Endothelial cell of umbilical vein (primary cell): ENCODE data around the gene POLR3C. TPM values are rescaled to one million over a fixed set of nuclear protein-coding genes. Genes with fewer than 3 reads are reported as not detected.

Experiments used
- BruUV-seq: library from RNA; stranded (reverse); fragments of 400-500 nt; replicated peaks from 2 replicates; lab custom pipeline; 2021; lab: Mats Ljungman, UMichigan
- CTCF ChIA-PET: fragments of 300-600, 350-600 bp; sonication (Branson Sonifier 250); formaldehyde crosslinking; loops from one replicate; lab custom pipeline; 2021; ENCODE audit warnings: antibody characterized with exemption, inconsistent platforms; lab: Charles Lee
- POLR2A ChIA-PET: fragments of 300-600, 350-600 bp; sonication (Branson Sonifier 250); formaldehyde crosslinking; loops from one replicate; lab custom pipeline; 2021; ENCODE audit warnings: antibody characterized with exemption, inconsistent platforms; lab: Charles Lee
- DNase-seq: peaks from one replicate; pipeline ENCODE4 v3.0.0-alpha.2; 2011; ENCODE audit warnings: low read depth, low spot score
- FAIRE-seq: peaks from 2 replicates; lab custom pipeline; 2011; peaks lifted over from hg19 to GRCh38; lab: Jason Lieb, UNC
- H2AFZ ChIP-seq: 2 replicates; pipeline ENCODE4 v1.6.0; 2012; ENCODE audit warnings: low read depth, low read length, control low read depth, inconsistent platforms
- H3K27ac ChIP-seq: 2 replicates; pipeline ENCODE4 v1.5.1; 2011; ENCODE audit warnings: low read depth, mild to moderate bottlenecking, control low read depth, low read length, moderate library complexity; ENCODE audit not compliant: insufficient read depth
- H3K27me3 ChIP-seq, 2 experiments: 2 replicates each; pipeline versions ENCODE4 v1.6.0 to v1.6.1; 2011; ENCODE audit warnings: low read length in 2 of 2, mixed read lengths in 1 of 2; ENCODE audit not compliant: control insufficient read depth in 2 of 2, insufficient read depth in 2 of 2
- H3K36me3 ChIP-seq, 2 experiments: 2 replicates in 1 of 2; 3 replicates in 1 of 2; pipeline ENCODE4 v1.5.1; 2011; ENCODE audit warnings: low read length in 2 of 2, mild to moderate bottlenecking in 1 of 2, moderate library complexity in 1 of 2; ENCODE audit not compliant: control insufficient read depth in 2 of 2, insufficient read depth in 2 of 2; ENCODE audit errors: extremely low read depth in 1 of 2
- H3K4me1 ChIP-seq: 3 replicates; pipeline ENCODE4 v1.5.1; 2011; ENCODE audit warnings: mild to moderate bottlenecking, low read length; ENCODE audit not compliant: control insufficient read depth, insufficient read depth; ENCODE audit errors: extremely low read depth
- H3K4me2 ChIP-seq: 2 replicates; pipeline ENCODE4 v1.6.1; 2011; ENCODE audit warnings: low read length, control low read depth, mixed read lengths; ENCODE audit not compliant: insufficient read depth
- H3K4me3 ChIP-seq, 3 experiments: fragments of 200-600 bp in 1 of 3; sonication (generic), shearing (Covaris generic) in 1 of 3; replicated peaks in 1 of 3; 2 replicates each; pipeline ENCODE4 v1.5.1; 2011 to 2016; ENCODE audit warnings: control low read depth in 3 of 3, low read length in 3 of 3, mild to moderate bottlenecking in 2 of 3, inconsistent platforms in 1 of 3, low read depth in 1 of 3, moderate library complexity in 1 of 3; ENCODE audit not compliant: insufficient read depth in 1 of 3
- H3K79me2 ChIP-seq: 2 replicates; pipeline ENCODE4 v1.6.0; 2012; ENCODE audit warnings: low read length, inconsistent platforms; ENCODE audit not compliant: control insufficient read depth, insufficient read depth
- H3K9ac ChIP-seq: replicated peaks from 2 replicates; pipeline ENCODE3; 2011; ENCODE audit warnings: low read length, control low read depth; ENCODE audit not compliant: insufficient read depth; ENCODE audit errors: extremely low read depth
- H3K9me1 ChIP-seq: replicated peaks from 3 replicates; pipeline ENCODE4 v1.6.0; 2011; ENCODE audit warnings: mild to moderate bottlenecking, low read length; ENCODE audit not compliant: control insufficient read depth, insufficient read depth; ENCODE audit errors: extremely low read depth
- H3K9me3 ChIP-seq: replicated peaks from 2 replicates; pipeline ENCODE4 v1.5.1; 2012; ENCODE audit warnings: low read length, inconsistent platforms; ENCODE audit not compliant: control insufficient read depth, insufficient read depth
- H4K20me1 ChIP-seq: replicated peaks from 2 replicates; pipeline ENCODE3; 2011; ENCODE audit warnings: mild to moderate bottlenecking, low read length; ENCODE audit not compliant: control insufficient read depth, insufficient read depth; ENCODE audit errors: extremely low read depth
- CTCF ChIP-seq, 2 donors: IDR thresholded peaks; 1 replicate in 1 of 2; 2 replicates in 1 of 2; pipeline ENCODE4 v1.5.1; 2011; ENCODE audit warnings: low read length in 2 of 2, mild to moderate bottlenecking in 2 of 2, moderate library complexity in 2 of 2, control low read depth in 1 of 2, inconsistent platforms in 1 of 2, low read depth in 1 of 2; ENCODE audit not compliant: insufficient read depth in 1 of 2; ENCODE audit errors: extremely low read depth in 1 of 2
- EZH2 ChIP-seq: IDR thresholded peaks from 2 replicates; pipeline ENCODE4 v1.6.1; 2012; ENCODE audit warnings: borderline replicate concordance, low read depth, mild to moderate bottlenecking, moderate library complexity, low read length, inconsistent platforms; ENCODE audit not compliant: severe bottlenecking
- FOS ChIP-seq: IDR thresholded peaks from 2 replicates; pipeline ENCODE4 v1.6.1; 2011; ENCODE audit warnings: mild to moderate bottlenecking, low read length, moderate library complexity, borderline replicate concordance; ENCODE audit not compliant: insufficient read depth
- GATA2 ChIP-seq: IDR thresholded peaks from 2 replicates; pipeline ENCODE4 v1.7.0; 2011; ENCODE audit warnings: low read depth, mild to moderate bottlenecking, moderate library complexity, mixed read lengths, low read length; ENCODE audit not compliant: insufficient read length, insufficient read depth
- POLR2A ChIP-seq: IDR thresholded peaks from 2 replicates; pipeline ENCODE4 v1.6.1; 2012; ENCODE audit warnings: low read depth, mild to moderate bottlenecking, control low read depth, low read length
- POLR2AphosphoS5 ChIP-seq: IDR thresholded peaks from 2 replicates; pipeline ENCODE4 v1.6.1; 2012; ENCODE audit warnings: low read depth, mild to moderate bottlenecking, control low read depth, low read length, moderate library complexity; ENCODE audit not compliant: insufficient read depth
- dilution Hi-C: fragments of 300-500 bp; cut with MboI; formaldehyde crosslinking; loops from one replicate; pipeline ENCODE4 v1.15.0; 2019; ENCODE audit warnings: low sequenced_read_pairs; ENCODE audit not compliant: extremely low pct_ligation_motif_present
- intact Hi-C: fragments of 100-400 bp; cut with micrococcal nuclease; formaldehyde crosslinking; loops from one replicate; pipeline ENCODE4 v1.10.0; 2022
- polyA plus RNA-seq, 4 experiments: library from polyadenylated mRNA; depleted of rRNA in 3 of 4; stranded (reverse) in 3 of 4; unstranded in 1 of 4; fragments of >200 nt; gene quantifications; 2 replicates each; pipeline versions ENCODE4 v1.2.1 to v1.2.3, GENCODE V29; 2011 to 2012; ENCODE audit warnings: missing spikeins in 1 of 4
- total RNA-seq: library from RNA; stranded (reverse); gene quantifications from 2 replicates; pipeline ENCODE4 v1.2.3, GENCODE V29; 2021

The POLR3C gene
- total and polyA plus RNA-seq, 2 donors (not counting 3 experiments of a cell fraction or from before 2014, with no cell fraction given): 28.4 to 30.4 TPM

- Histone ChIP-seq H2AFZ (peak within 1 kb of the TSS; percentile 69), H3K9me1 (no peaks in the 10 kb centered on the region), H3K27ac (peak within 1 kb of the TSS; percentile 28), H3K4me1 (peaks cover 24% of the 10 kb centered on the region), H3K27me3 (no peaks in the 10 kb centered on the region), H3K36me3 (peaks cover 21 to 34% of the 10 kb centered on the region in 2 experiments), H3K4me2 (peak within 1 kb of the TSS; percentile 79), H3K9ac (peak within 1 kb of the TSS; percentile 71), H3K79me2 (no peaks in the 10 kb centered on the region), H3K9me3 (no peaks in the 10 kb centered on the region), H4K20me1 (no peaks in the 10 kb centered on the region), H3K4me3 (peak within 1 kb of the TSS; percentile 37 to 59 (median 58))
- CTCF ChIA-PET: interaction anchor here (0.7 to 9.1 kb wide), 38 partner anchors 10 to 187 kb away, joined by 3 to 154 read pairs (median 8); partner anchors contain the start of genes ANKRD34A, ANKRD35, HJV and ITGA10
- POLR2A ChIA-PET: interaction anchor here (0.6 to 3.0 kb wide), 3 partner anchors 13 to 205 kb away, joined by 3 to 13 read pairs (median 3); partner anchors contain the start of genes PIAS3 and RBM8A
- BruUV-seq: no TSS peak
- intact Hi-C loops (loop anchor here (1.0 to 2.0 kb wide), 4 partner anchors 13 to 168 kb away; partner anchors contain the start of genes ITGA10 and PIAS3), dilution Hi-C loops (no loop called here)
- DNase-seq (peak; percentile 71), FAIRE-seq (peak; percentile 72)
- peak; percentile 68 for TF ChIP-seq POLR2AphosphoS5
- peak; percentile 75 for TF ChIP-seq POLR2A
- TF ChIP-seq CTCF (IDR thresholded peaks at IDR 0.05; ENCODE audit: extremely low read depth in 1 of 2, insufficient read depth in 1 of 2, low read depth in 1 of 2, low read length in 2 of 2): peak; percentile 96 to 97
- TF ChIP-seq GATA2: no peak
- TF ChIP-seq EZH2: no peak
- TF ChIP-seq FOS: no peak
Observed at GRCh38 chr1:145845514-145846161, 21.6 kb downstream of the POLR3C start, which contains the start of gene NUDT17. Gene NUDT17, plus strand, starts transcription at chr1:145845630. Its CDS starts 11 bp downstream, at chr1:145845641.
